Adipose tissue (tissue), 3 donors: Measurements from ENCODE around the gene KRT72. TPM values are rescaled to one million over a fixed set of nuclear protein-coding genes. Genes with fewer than 3 reads are reported as not detected.

ENCODE experiments used
- H3K27ac ChIP-seq: one replicate; pipeline ENCODE4 v1.5.1; 2013; ENCODE audit warnings: low read depth, low read length
- WGBS, 3 donors: extraction: QIAGEN DNeasy Blood & Tissue Kit; methylation state at CpG; one replicate each; pipeline ENCODE4 v1.1.7; 2013; 5-methylcytosine and 5-hydroxymethylcytosine counted together
- polyA plus RNA-seq, 3 donors: library from polyadenylated mRNA; stranded (reverse); fragments of 200-250 nt; gene quantifications; one replicate each; pipeline ENCODE4 v1.2.3, GENCODE V29; 2013
- donor health status: healthy with polysubstance abuse.
- donor health status: Bipolar disorder and iron deficiency.
- donor health status: healthy.

Gene KRT72
- polyA plus RNA-seq, 3 donors: 0.13 to 0.34 (median 0.21) TPM

DNA sequence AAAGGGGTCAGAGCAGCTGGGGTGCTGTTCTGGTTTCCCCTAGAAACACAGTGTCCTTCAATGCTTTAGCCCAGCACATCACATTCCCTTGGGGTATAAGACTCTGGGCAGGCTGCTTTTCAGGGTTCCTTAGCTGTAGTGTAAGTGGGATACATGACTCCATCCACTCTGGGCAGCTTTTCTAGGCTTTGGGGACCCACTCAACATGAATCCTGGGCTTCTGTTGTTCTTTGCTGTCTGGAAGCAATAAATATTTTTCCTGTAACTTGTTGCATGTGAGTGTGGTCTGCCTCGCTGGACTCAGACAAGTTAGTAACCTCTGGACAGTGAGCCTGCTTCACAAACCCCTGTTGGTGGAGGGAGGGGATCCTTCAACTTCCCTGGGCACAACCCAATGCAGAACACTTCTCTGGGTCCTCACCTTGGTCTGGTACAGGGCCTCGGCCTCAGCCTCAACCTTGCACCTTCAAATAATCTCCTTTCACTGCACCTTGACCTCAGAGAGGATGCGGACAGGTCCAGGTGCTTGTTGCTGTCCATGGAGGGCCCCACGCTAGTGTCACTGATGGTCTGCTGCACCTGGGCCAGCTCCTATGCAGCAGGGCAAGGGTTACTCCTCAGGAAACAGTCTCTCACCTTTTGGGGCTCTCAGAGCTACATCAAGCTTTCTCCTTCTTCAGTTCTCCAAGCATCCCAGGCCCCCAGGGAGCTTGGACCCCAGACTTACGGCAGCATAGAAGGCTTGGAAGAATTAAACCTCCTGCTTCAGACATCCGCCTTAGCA is 30.6 kb upstream of the KRT72 start:
- 71 to 84% (median 81%) methylated on average over 6 of the region's 6 CpGs for WGBS, 3 donors
- H3K27ac ChIP-seq: no peak overlapping the region

DNA sequence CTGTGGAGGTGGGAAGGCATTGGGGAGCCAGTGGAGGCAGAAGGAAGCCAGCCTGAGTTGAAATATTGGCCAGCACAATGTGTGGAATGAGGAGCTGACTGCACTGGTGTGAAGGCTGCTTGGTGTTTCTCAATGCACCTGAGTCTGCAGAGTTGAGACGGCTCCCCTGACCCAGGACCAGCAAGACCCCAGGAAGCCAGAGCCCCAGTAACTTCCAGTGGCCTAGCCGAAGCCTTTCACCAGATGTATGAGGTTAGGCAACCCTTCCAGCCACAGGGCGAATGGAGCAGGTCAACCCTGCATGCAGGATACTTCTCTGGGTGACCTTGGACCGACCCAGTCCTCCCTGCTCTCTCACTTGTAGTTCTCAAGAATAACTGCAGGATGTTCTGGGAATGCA is 30.0 kb upstream of the KRT72 start:
- no peak overlapping the region for H3K27ac ChIP-seq
- 46 to 50% (median 50%) methylated on average over 4 of the region's 4 CpGs for WGBS, 3 donors

DNA sequence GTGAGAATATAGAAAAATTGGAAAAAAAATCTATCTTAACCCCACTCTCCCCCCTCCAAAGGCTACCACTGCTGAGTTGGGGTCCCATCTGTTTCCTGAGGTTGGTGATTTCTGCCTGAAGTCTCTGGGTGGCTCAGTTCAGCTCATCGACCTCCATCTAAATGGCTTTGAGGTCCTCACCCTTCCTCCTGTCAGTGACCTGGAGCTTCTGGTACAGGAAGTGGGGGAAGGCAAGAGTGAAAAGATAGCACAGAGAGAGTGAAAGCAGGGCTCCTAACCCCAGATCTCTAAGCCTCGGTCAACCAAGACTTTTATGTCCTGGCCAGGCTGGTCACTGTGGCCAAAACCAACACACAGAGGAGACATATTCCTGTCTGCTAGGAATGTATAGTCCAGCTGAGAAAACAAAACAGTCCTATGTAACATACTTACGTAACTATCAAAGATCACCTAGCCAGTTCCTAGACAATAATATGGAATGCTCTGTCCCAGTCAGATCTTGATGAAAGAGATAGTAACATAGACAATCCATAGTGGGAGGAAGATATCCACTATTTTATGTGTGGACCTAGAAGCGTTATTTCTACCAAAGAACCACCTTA is 29.4 kb upstream of the KRT72 start:
- 60 to 62% (median 61%) methylated on average over 4 of the region's 4 CpGs for WGBS, 3 donors
- no peak overlapping the region for H3K27ac ChIP-seq

DNA sequence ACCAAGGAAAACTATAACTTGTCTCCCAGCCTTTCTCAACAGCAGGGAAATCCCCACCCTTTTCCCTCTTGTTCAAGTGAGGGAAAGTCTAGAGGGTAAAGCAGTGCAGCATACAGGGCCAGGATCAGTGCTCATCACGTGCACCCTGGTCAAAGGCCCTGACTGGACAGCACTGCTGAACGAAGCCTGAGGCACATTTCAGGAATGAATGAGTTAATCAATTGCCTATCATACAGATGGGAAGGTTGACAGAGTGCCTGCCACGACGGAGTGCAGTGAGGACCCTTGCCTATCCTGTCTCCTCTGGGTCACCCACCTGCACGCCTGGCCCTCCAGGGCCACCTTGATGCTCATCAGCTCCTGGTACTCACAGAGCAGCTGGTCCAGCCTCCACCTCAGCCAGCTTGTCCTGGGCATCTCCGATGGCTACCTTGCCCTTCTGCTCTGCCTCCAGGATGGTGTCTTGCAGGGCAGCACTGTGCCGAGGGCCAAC is 28.8 kb upstream of the KRT72 start:
- 66 to 74% (median 71%) methylated on average over 7 of the region's 7 CpGs for WGBS, 3 donors

DNA sequence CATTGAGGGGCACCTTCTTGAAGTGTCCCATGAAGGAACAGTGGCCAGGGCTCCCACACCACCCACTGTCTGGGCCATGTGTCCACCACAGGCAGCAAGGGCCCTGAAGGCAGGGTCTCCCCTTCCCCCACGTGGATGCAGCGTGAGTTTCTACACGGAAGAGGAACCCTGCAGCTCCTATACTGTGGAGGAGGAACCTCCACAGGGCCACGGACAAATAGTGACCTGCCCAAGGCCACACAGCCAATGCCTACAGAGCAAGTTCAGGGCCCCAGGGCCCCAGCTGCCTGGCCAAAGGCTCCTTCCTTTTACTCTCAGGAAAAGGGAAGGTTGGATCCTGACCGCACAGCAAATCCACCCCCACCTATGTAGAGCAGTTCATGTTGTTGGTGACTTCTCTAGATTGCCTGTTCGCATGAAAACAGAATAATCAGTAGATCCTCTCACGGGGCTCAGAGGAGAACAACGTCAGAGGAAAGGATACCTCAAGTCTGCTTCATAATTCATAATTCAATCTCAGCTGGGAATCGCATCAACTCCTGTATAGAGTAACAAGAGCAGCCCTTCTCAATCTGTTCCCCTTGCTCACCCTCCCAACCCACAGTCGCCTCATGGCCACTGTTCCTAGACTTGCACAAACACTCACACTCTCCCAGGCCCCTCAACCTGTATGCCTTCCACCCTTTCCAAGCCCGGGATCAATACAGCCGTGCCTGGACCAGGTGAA is 28.2 kb upstream of the KRT72 start:
- H3K27ac ChIP-seq: no peak overlapping the region
- WGBS, 3 donors: 67 to 77% (median 74%) methylated on average over 12 of the region's 12 CpGs

More for the DNA sequence above, 28.8 kb upstream of the KRT72 start:
- H3K27ac ChIP-seq: no peak overlapping the region

DNA sequence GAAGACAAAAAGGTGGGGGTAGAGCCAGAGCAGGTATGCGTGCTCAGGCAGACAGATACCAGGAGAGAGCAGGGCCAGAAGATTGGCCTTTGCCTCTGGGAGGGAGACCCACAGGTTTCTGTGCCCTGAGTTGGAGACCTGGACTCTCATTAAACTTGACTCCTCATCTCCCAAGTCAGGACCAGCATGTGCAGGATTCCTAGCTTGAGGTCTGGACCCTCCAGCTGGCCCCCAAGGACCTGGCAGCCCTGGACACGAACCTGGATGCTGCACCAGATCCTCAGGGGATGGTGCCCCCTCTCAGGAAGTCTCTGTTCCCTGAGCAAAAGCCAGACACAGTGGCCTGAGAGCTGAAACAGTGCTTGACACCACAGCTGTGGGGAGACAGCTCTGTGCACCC is 27.6 kb upstream of the KRT72 start:
- 83 to 94% (median 89%) methylated on average over 2 of the region's 2 CpGs for WGBS, 3 donors
- no peak overlapping the region for H3K27ac ChIP-seq

DNA sequence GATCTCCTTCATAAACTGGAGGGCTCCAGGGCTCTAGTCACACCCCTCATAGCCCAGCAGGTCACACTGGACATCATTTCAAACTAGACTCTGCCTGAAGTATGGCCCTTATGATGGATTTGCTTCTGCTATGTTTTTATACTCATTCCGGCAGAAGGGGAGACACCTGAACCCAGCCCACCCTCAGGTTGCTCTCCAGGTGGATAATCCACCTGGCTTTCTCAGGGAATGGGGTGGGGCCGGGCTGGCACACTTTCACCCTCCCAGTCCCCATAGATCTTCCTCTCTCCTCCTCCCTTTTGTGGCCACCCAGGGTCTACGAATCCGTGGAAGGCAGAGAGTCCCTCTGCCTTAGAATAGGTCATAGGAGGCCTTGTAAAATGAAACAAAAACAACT is 26.8 kb upstream of the KRT72 start:
- no peak overlapping the region for H3K27ac ChIP-seq
- 64 to 85% (median 82%) methylated on average over 4 of the region's 4 CpGs for WGBS, 3 donors

DNA sequence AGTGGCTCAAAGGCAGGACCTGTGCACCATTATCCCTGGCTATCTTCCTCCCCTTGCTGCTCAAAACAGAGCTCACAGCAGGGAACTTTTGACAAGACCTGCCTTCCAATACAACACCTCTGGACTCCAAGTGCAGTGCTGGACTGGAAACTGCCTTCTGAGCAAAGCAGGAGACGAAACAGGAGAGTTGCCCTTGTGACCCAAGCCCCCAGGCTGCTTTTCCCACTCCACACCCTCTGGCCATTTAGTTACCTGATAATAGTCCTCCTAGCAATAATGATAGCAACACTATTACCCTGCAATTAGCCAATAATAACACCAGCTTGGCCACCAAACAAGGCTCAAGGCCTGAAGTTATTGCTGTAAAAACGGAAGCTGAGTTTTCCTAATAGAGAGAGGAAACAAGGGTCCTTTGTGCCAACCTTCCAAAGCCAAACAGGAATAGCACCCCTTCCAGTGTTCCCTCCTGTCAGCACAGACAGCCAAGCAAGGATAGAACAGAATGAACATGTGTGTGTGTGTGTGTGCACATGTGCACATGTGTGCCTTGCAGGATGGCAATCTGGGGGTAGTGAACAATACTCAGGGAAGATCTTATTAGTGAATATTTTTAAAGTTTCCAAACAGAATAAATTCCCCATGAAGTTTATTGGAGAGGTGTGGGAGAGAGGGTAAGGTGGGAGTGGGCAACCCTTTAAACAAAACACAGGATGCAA is 26.3 kb upstream of the KRT72 start:
- H3K27ac ChIP-seq: no peak overlapping the region
- WGBS, 3 donors: 47 to 72% (median 63%) methylated on average over 2 of the region's 2 CpGs

DNA sequence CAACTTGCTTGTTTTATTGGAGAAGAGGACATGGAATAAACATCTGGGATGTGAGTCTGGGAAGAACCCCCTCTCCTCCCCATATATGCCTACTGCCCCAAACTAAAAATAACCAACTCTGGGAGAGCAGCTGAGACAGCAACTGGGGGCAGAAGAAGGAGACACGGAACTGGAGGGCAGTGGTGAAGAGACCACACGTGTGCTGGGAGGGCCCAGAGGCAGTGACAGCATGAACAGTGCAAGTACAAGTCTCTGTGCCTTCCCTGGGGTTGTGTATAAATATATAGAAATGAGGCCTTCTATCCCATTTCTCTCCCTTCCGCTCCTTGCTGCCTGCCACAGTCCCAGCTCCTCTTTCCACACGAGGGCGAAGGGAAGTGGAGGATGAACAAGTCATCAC is 21.1 kb upstream of the KRT72 start:
- 72 to 87% (median 83%) methylated on average over 5 of the region's 5 CpGs for WGBS, 3 donors
- H3K27ac ChIP-seq: no peak overlapping the region

DNA sequence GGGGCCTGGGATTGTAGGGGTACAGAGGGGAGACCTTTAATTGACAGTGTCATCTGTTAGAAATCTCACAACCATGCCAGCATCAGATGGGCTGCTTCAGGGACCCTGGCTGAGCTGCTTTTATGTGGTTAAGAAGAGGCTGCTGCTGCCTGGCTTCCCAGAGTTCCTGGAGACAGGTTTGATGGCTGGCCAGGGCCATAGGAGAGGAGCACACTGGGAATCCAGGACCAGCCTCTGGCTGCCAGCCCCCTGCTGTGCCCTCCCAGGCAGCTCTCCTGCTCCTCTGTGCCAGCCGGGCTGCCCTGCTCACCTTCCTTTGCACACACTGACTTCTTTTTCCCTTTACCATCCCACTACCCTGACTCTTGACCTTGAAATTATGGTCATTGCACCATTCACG is 17.6 kb upstream of the KRT72 start:
- 64 to 80% (median 78%) methylated on average over 2 of the region's 2 CpGs for WGBS, 3 donors
- no peak overlapping the region for H3K27ac ChIP-seq

DNA sequence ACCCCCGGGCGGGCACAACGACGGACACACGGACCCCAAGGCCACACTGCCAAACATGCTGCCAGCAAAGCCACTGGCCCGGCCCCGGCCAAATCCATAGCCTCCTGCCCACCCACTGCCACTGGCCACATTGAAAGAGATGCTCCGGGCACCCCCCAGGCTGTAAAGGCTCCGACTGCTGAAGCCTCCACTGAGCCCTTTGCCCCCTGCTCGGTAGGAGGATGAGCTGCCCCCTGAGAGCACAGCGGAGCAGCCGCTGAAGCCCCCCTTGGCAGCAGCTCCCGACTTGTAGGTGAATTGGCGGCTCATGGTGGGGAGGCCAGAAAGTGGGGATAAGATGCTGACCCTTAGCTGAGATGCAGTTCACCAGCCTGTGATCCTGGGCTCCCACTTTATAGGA is 17.0 kb upstream of the KRT72 start, which contains the start of gene KRT73:
Gene KRT73, minus strand, starts transcription at position 344 of the 400 bp plus-strand sequence. Its CDS starts 35 bp downstream, at position 309.
- 84 to 90% (median 88%) methylated on average over 14 of the region's 14 CpGs for WGBS, 3 donors
- H3K27ac ChIP-seq: no peak within 1 kb of the TSS

DNA sequence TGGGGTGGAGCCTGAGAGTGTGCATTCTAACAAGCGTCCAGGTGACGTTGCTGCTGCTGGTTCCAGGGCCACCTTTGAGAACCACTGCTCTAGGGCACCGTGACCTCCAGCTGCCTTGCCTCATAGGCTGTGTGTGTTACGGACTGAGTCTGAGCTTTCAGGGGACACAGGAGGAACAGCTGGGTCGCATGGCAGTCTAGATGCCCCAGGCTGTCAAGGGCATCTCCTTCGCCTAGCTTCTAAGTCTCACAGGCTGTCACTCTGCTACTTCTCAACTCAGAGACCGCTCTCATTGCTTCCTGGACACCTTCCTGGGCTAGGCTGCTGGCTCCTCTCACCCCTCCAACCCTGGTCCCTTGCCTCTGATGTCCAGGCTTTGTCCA is 16.1 kb upstream of the KRT72 start:
- WGBS, 3 donors: 71 to 87% (median 78%) methylated on average over 7 of the region's 7 CpGs

DNA sequence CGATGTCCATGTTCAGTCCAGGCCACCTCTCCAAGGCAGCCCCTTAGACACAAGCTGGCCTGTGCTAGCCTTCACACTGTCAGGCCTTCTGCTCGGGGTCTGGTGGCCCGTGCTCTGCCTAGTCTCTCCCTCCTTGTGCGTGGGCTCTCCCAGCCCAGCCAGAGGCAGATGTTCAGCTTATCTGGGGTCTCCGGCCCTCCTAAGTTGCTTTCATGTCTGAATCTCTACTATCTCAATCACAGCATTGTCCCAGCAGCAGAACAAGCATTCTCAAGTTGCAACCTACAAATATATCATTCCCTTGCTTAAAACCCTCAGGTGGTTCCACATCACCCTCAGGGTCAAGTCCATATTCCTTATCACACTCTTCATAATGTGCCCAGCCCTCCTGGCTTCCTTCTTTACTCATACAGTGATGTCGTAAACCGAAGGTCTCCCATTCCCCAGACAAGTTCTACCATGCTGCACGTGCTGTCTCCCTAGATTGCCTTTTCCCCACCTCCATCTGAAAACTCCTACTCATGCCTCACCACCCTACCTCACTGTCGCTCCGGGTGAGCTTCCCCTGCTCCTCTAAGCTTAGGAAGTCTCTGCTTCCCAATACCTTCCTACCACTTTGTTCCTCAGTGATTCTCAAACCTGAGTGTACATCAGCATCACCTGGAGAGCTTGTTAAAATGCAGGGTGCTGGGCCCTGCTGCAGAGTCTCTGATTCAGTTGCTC is 15.6 kb upstream of the KRT72 start:
- no peak overlapping the region for H3K27ac ChIP-seq
- 77 to 86% (median 85%) methylated on average over 10 of the region's 10 CpGs for WGBS, 3 donors

More for the DNA sequence above, 16.1 kb upstream of the KRT72 start:
- H3K27ac ChIP-seq: no peak overlapping the region

DNA sequence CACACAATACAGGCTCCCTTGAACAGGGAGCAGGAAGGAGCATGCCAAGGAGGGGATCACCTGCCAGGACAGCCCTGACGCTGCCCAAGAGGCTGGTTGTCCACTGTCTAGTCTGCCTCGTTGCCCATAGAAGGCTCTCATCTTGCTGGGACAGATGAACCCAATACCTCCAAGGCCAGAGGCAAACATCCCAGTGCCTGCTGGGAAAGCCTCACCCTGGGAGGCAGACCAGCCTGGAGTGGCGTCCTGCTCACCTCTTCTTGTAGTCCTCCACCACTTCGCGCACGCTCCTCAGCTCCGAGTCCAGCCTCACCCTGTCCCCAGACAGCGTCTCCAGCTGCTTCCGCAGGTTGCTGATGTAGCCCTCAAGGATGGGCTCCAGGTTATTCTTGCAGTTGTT is 14.6 kb upstream of the KRT72 start:
- no peak overlapping the region for H3K27ac ChIP-seq
- 77 to 86% (median 83%) methylated on average over 9 of the region's 9 CpGs for WGBS, 3 donors

DNA sequence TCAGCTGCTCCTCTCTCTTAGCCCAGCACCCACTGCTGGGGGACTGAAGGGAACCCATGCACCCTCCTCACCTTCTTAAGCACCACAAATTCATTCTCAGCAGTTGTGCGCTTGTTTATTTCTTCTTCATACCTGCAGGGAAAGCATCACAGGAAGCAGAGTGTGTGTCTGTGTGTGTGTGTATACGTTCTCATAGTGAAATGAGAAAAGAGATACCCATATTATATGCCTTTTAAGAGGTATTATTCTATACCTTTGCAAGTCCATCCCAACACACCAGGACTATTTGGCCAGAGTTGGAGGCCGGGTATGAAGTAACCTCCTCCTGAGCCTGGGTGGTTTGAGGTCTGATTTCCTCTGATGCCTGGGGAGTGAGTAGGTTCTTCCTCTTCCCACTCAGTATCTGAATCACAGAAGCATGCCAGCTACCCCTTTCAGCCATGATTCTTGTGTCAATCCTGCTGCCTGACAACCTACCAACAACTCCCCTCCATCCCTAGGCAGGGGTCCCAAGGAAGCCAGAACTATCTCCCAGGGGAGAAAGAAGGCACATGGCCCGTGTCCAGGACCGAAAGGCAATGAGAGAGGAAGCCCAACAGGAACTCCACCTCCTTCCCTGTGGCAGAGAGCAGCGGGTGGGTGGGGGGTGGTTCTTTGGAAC is 14.1 kb upstream of the KRT72 start:
- 37 to 55% (median 37%) methylated on average over 6 of the region's 6 CpGs for WGBS, 3 donors

DNA sequence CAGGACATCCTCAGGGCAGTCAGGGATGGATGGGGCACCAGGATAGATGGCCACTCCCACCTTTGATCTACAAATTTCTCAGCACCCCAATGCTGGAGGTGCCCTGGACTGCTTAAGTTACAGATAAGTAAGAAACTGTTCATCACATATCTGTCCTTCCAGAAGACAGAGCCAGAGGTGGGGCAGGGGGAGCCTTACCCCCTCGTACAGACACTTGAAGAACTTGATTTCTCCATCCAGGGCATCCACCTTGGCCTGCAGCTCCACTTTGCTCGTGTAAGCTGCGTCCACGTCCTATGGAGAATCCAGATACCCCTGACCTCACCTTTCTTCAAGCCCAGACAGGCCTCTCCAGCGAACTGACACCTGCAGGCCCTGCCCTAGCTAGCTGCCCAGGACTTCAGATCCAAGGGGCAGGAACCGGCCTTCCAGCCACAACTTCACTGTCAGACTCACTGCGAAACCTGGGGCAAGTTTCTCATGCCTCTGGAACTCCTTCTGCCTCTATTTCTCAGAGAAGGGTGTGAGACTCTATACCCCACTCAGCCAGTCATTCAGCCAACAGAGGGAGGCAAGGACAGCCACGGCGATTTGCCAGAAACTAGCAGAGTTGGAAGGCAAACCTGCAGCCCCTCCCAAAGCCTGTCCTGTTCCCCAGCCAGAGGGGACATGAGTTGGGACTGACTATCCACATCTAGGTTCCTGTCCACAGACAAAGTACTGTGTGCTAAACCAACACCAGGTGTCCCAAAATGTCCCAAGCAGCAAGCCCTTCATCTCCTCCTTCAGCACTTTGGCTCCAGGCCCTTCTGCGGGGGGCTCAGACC is 13.3 kb upstream of the KRT72 start:
- 82 to 89% (median 86%) methylated on average over 10 of the region's 10 CpGs for WGBS, 3 donors
- H3K27ac ChIP-seq: no peak overlapping the region

More for the DNA sequence above, 14.1 kb upstream of the KRT72 start:
- H3K27ac ChIP-seq: no peak overlapping the region
